ENCODE data around the gene CLDN20. TPM values are rescaled to one million over a fixed set of nuclear protein-coding genes. Genes with fewer than 3 reads are reported as not detected.

Gene CLDN20
- total and polyA plus RNA-seq, 2 of the 4 experiments (the other 2 are of a cell fraction), result not detected

GRCh38 chr6:155254139-155254538 lies 9.7 kb upstream of the CLDN20 start:
- Histone ChIP-seq H4K20me1 (ENCODE audit: insufficient read depth, low read length) (no peaks in the 10 kb centered on the region), H2BK20ac (ENCODE audit: low read depth, low read length) (no peak overlapping the region), H4K8ac (ENCODE audit: low read depth in 2 of 2, low read length in 2 of 2) (no peak overlapping the region), H2AK9ac (replicated peaks; ENCODE audit: low read depth, low read length, poor library complexity) (no peak overlapping the region), H3K4me2 (ENCODE audit: low read depth, low read length) (no peak overlapping the region), H3K56ac (ENCODE audit: extremely low read depth, insufficient read depth, low read length) (no peak overlapping the region), H2BK5ac (ENCODE audit: low read depth, low read length, poor library complexity, severe bottlenecking) (no peak overlapping the region), H3K79me1 (ENCODE audit: low read depth in 1 of 2, low read length in 2 of 2) (0 out of 4 replicates have a peak, but pooled peaks cover 4 to 6% of the 10 kb centered on the region in 2 experiments), H4K5ac (ENCODE audit: low read depth, low read length) (0 out of 2 replicates have a peak overlapping the region, but pooled peaks have one; percentile 50), H3K4ac (ENCODE audit: low read depth, low read length) (no peak overlapping the region), H2AK5ac (ENCODE audit: low read depth, low read length) (no peak overlapping the region), H3K4me1 (ENCODE audit: control insufficient read depth, insufficient read depth, low read length) (peaks cover 10% of the 10 kb centered on the region), H2BK15ac (ENCODE audit: low read depth, low read length) (no peak overlapping the region), H3K9ac (ENCODE audit: low read depth, low read length) (no peak overlapping the region), H3K4me3 (ENCODE audit: insufficient read depth, low read depth, low read length) (no peak overlapping the region), H2BK120ac (ENCODE audit: low read depth, low read length) (no peak overlapping the region), H3K18ac (ENCODE audit: low read depth, low read length) (no peak overlapping the region), H3K27me3 (ENCODE audit: control insufficient read depth, insufficient read depth, low read length) (no peaks in the 10 kb centered on the region), H3K23ac (ENCODE audit: low read depth, low read length) (no peak overlapping the region), H3K9me1 (ENCODE audit: insufficient read depth, low read length) (peaks cover 6% of the 10 kb centered on the region; the same call in 1 of the 2 replicates), H3K27ac (ENCODE audit: insufficient read depth, low read length) (no peak overlapping the region), H3K14ac (replicated peaks; ENCODE audit: low read depth, low read length) (no peak overlapping the region), H2AFZ (replicated peaks; ENCODE audit: low read length, poor library complexity) (no peak overlapping the region), H4K91ac (ENCODE audit: insufficient read depth, low read depth, low read length) (no peak overlapping the region), H3K36me3 (ENCODE audit: control insufficient read depth, insufficient read depth, low read length) (peaks cover 26% of the 10 kb centered on the region), H3K9me3 (ENCODE audit: control insufficient read depth, insufficient read depth, low read length) (no peaks in the 10 kb centered on the region)
- TF ChIP-seq USF2 (IDR thresholded peaks at IDR 0.05; ENCODE audit: low read depth, low read length) (no peak), MAFK (IDR thresholded peaks at IDR 0.05; ENCODE audit: low read depth, low read length) (no peak), MAZ (IDR thresholded peaks at IDR 0.05; ENCODE audit: borderline replicate concordance, low read depth, low read length) (no peak), CHD1 (IDR thresholded peaks at IDR 0.05; ENCODE audit: low read depth, low read length) (no peak)
- ATAC-seq (ENCODE audit: low read depth) (no peak), DNase-seq (no peak)
- POLR2A ChIA-PET (ENCODE audit: unreplicated experiment), result no interaction called here
- intact Hi-C loops (cut with micrococcal nuclease) (no loop called here), in situ Hi-C loops (cut with MboI; ENCODE audit: low sequenced_read_pairs) (loop anchor here (5.0 kb wide), 1 partner anchor 322 kb away; no protein-coding TSS in a partner anchor), dilution Hi-C loops (cut with HindIII; ENCODE audit: low sequenced_read_pairs, unreplicated experiment) (no loop called here)
- 100% methylated on average over 5 of the region's 10 CpGs; no CpG with 5 or more reads in 1 of the 2 experiments for WGBS, 2 experiments (ENCODE audit: extremely low coverage in 2 of 2, insufficient read length in 1 of 2)
- CTCF ChIA-PET, result no interaction called here
- no TSS peak for BruUV-seq (replicated peaks)

Measured in IMR-90 (cell line).